GM19351 (cell line): ENCODE results near the gene AIF1L.
A peak's percentile ranks its signal among the peaks of the same experiment; 100 is the strongest.

Experiments
- ATAC-seq: cut with Tn5 transposase; IDR thresholded peaks from one replicate; pipeline ENCODE4 v1.9.1; 2021; ENCODE audit warnings: mild to moderate bottlenecking, moderate library complexity; ENCODE audit not compliant: unreplicated experiment

The AIF1L gene

DNA sequence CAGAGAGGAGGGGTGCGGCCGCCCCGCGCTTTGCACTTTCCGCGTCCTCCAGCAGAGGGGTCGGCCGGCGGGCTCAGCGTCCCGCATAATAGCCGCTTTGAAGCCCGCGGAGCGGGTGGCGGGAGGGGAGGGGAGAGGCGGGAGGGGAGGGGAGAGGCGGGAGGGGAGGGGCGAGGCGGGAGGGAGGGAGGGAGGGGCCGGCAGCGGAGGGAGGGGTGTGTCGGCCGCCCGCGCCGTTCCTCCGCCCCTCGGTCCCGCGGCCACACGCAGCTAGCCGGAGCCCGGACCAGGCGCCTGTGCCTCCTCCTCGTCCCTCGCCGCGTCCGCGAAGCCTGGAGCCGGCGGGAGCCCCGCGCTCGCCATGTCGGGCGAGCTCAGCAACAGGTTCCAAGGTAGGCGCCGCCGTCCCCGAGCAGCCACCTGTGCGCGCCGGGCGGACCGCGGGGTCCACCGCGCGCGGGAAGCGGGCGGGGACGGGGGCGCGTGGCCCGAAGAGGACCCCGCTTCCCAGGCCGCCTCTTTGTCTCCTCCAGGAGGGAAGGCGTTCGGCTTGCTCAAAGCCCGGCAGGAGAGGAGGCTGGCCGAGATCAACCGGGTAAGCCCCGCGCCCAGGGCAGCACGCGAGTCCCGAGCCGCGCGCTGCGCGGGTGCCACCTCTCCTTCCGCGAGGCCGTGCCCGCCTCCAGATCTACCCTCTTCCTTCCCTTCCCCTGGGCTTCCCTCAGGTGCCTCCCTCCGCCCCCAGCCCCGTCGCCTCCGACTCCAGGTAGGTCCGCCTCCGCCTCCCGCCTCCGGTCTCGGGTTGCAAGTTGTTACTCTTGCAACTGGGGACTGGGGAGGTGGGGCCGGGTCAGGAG is at the start of gene AIF1L:
TSS of gene AIF1L (plus strand) at position 263 of the 857 bp plus-strand sequence. CDS start at position 362, 99 bp downstream.
- no peak for ATAC-seq

DNA sequence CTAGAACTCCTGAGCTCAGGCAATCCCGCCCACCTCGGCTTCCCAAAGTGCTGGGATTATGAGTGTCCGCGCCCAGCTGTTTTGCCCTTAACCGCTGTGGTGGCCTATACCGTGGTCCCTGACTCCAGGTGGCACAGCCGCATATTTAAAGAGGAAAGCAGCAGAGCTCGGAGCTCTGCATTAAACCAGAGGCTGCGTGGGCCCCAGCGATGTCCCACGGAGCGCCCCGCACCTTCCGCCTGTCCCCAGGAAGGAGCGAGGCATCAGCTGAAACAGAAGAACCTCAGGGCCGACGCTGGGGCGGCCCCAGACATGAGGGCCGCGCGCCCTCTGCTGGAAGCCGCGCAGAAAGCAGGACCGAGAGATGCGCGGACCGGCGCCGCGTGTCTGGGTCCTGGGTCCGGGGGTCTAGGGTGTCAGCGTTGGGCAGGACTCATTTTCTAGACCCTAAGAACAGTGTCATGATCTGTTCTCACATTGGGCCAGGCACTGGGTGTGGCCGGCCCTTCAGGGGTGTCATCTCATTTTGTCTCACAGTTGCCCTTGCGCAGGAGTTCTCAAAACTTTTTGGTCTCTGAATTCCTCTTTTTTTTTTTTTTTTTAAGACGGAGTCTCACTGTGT is 49.6 kb upstream of the AIF1L start:
- ATAC-seq = peak; percentile 61

DNA sequence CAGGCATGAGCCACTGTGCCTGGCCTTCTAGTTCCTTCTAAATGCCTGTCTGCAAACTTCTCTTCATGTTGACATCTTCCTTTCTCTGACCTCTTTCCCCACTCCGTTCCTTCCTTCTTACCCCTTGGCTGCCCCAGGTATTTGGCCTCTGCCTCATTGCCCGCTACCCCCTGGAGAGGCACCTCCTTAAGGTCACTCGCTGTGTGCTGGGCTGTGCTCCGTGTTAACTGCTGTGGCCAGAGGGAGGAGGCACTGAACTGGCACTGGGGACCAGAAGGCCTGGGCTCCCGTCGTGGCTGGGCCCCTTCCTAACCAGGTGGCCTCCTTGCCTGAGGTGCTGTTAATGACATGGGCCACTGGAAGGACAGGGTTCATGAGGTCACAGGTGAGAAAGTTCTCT is 48.0 kb upstream of the AIF1L start:
- no peak for ATAC-seq

DNA sequence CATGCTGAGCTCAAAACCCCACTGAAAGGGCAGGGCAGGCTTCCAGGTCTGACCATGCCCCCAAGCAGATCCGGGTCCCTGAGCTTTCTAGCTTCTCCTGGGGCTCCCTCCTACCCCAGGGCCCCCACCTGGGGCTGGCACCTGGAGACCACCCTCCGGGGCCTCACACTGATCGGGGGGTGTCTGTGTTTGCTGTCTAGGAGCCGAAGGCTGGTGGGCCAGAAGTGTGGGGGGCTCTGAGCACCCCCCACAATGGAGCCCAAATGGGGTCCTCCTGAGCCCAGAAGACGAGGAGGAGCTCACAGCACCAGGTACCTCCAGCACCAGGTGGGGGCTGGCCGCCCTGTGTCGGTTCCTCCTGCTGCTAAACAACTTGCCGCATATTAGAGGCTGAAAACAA is 47.5 kb upstream of the AIF1L start:
- ATAC-seq = no peak

DNA sequence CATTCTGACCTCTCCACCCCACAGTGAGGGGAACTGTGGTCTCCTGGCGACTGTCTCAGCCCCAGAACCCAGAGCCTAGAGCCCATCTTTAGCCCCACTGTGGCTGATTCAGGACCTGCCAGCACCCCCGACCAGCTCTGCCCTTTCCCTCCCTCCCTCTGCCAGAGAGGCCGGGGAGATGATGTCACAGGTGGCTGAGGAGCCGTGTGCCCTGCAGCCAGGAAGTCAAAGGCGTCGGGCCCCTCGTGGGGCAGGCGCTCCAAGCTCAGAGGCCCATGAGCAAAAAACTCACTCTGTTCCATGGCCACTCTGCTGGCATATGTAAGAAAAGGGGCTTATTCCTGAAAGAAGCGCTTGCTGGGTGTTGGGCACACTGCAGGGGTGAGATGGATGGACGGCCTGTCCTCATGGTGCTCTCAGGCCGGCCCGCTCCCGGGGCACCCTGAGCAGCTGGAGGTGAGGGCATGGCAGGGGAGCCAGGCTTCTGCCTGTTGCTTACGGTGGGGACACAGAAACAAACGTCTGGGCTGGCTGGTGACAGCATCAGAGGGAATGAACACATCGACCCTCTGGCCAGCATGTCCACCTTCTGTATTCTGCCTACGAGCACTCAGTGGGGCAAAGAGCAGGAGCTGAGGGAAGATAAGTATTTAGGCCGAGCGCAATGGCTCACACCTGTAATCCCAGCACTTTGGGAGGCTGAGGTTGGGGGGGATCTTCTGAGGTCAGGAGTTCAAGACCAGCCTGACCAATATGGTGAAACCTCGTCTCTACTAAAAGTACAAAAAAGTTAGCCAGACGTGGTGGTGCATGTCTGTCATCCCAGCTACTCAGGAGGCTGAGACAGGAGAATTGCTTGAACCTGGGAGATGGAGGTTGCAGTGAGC is 46.3 kb upstream of the AIF1L start:
- ATAC-seq = no peak

DNA sequence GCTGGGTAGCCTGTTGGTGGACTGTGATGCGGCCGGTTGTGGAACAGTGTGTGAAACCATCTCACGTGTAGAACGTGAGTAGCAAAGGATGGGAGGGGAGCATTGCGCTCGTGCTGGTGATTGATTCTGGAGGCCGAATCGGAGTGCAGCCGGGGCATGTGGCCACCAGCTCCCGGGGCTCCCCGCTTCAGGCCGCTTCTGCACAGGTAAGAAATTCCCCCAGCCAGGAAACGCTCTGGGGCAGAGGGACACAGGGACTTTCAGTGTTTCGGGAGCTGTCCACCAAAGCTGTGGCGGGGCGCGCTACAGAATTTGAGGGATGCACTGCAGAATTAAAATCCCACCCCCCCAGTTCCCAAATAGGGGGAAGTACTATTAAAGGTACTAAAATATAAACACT is 45.5 kb upstream of the AIF1L start:
- no peak for ATAC-seq

DNA sequence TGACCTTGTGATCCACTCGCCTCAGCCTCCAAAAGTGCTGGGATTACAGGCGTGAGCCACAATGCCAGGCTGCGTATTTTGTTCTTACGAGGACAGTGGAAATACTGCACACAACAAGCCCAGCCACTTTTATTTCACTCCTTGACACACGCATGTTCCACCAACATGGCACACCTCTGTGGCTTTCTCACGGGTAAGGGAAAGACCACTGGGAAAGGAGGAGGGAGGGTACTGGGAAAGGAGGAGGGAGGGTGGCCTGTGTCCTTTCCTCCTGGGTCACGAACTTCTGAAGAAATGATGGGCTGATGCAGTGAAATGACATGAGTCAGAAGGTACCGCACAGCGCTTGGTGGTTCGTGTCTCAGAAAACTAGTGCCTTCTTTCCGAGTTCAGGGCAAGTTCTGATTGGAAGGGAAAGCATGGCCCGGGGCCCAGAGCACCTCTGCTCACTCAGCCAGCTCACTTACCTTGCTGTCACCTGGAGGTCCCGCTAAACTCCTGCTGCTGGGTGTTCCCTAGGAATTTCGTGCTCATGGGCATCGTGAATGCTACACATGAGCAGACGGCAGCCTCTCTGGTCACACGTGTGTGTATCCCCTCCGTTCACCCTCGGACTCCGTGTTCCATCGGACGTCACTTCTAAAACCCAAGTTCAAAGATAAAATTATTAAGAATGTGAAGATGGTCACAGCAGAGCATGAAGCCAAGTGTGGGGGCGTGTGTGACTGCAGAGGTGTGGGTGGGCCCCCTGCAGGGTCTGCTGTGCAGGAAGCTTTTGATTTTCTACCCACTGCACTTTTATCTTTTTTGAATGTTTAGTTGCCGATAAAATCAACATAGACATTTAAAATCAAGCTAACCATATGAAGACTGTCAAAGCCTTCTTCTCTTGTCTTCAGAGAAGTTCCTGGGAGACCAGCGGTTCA is 44.5 kb upstream of the AIF1L start:
- ATAC-seq = no peak

DNA sequence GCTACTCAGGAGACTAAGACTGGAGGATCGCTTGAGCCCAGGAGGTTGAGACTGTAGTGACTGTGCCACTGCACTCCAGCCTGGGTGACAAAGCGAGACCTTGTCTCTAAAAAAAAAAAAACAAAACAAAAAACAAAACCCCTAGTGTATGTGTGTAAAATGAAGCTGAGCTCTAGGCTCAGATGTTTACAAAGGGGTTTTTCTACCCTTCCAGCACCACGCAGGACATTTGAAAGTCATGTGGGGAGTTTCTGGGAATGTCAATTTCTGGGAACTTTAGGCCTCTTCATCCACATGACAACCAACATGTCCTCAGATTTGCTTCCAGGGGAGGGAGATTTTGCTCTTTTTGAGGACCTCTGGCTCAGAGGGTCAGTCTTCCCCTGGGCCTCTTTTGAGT is 42.4 kb upstream of the AIF1L start:
- ATAC-seq = no peak

DNA sequence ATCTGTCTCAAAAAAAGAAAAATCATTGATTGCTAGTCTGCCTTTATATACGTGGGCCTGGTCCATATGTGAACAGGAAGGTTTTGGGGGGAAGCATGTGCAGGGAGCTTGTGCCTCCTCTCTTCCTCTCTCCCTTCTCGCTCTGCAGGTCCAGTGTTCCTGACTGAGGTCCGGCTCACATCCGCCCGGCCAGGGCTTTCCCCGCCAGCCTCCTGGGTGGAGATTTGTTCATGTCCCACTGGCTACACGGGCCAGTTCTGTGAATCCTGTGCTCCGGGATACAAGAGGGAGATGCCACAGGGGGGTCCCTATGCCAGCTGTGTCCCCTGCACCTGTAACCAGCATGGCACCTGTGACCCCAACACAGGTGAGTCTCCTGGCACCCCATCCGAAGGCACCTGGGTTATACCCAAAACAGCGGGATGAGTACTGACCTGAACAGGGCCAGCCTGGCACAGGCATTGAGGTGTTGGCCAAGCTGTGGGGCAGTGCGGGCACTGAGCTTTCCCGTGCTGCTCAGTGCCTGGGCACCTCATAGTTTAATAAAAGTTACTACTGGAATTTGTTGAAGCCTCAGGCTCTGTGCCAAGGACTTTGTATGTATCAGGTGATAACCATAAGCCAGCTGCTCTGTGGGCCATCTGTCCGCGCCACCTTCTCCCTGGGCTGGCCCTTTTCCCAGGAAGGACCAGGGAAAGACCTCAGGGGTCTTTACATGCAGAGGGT is 39.4 kb upstream of the AIF1L start:
- no peak for ATAC-seq

DNA sequence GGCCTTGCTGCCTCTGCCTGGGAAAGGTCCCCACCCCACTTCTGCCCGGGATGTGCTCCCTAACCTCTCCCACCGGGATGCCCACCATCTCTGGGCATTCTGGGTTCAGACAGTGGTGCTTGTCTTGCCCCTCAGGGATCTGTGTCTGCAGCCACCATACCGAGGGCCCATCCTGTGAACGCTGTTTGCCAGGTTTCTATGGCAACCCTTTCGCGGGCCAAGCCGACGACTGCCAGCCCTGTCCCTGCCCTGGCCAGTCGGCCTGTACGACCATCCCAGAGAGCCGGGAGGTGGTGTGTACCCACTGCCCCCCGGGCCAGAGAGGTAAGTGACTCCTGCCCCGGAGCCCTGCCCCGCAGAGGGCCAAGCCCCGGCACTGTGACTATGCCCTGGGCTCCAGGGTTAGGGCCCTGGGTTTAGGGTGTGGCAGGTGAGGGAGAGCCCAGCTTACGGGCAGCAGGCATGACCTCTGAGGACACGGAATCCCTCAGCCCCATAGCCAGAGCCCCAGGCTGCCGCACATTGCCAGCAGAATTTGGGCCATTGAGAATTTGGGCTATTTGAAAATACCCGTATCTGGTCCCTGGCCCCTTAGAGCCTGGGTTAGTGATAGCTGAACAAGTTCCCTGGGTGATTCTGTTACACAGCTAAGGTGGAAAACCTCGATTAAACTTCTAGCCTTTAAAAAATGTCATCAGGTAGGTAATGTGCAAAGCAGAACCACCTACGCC is 35.3 kb upstream of the AIF1L start:
- no peak for ATAC-seq

DNA sequence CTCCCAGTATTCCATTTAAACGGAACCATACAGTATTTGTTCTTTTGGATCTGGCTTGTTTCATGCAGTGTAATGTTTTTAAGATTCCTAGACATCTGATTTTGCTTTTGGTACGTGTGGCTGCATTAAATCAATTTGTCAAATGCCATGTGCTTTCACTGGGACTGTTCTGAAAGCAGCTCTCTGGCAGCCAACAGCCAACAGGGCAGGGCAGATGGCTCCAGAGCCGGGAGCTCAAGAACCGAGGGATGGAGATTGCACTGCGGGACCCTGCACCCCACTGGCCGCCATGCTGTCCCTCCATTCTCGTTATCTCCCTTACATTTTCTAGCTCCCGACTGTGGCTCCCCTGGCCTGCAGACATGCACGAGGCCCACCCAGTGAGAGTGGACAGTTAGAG is 33.4 kb upstream of the AIF1L start:
- ATAC-seq = no peak

DNA sequence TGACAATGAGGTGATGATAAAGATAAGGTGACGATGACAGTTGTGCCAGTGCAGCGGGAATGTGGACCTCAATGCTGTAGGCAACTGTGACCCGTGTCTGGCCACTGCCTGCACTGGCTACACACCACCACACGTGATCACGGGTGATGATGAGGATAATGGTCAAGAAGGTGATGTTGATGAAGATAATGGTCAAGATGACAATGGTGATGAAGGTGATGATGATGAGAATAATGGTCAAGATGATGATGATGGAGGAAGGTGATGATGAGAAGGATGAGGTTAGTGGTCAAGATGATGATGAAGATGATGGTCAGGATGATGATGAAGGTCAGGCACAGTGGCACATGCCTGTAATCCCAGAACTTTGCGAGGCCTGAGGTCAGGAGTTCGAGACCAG is 30.7 kb upstream of the AIF1L start:
- ATAC-seq = no peak

DNA sequence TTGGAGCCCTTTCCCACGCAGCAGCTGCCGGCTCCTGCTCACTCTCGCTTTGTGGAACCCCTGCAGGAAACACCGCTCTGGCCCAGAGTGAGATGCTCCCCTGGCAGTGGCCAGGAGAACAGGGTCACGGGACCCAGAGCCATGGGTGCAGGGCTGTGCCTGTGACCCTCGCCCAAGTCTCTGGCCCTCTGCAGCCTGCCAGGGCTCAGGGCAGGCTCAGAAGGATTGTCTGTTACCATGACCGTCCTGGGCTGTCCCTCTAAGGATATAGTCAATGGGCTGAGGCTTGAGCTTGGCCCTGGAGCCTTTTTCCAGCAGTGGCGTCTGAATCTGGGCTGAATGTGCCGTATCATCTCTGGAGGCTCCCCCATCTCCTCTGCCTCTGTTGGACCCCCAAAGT is 28.7 kb upstream of the AIF1L start:
- no peak for ATAC-seq

DNA sequence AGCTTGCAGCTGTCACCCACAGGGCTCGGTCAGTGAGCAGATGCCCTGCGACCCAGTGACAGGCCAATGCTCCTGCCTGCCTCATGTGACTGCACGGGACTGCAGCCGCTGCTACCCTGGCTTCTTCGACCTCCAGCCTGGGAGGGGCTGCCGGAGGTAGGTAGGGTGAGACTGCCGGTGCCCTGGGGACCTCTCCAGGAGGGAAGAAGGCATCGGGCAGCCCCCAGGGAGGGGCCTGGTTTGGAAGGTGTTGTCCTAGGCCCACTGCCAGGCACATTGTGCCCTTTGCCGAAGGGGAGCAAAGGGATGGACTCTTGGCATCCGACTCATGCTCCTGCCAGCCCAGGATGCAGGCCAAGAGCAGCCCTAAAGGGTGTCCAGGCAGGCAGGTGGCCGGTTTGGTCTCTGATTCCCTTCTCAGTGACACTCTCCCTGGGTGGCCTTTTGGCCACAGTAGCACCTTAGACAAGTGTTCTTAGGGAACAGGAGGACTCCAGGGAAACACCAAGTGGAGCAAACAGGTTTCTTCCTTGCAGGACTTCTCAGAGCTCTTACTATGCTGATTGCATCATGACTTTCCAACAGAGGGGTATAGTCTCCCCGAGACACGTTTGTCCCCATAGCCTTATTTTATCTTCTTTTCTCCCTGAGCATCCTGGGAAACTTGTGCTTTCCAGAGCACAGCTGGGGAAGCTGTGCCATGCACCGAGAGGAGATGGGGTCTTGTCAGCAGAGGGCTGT is 28.1 kb upstream of the AIF1L start:
- ATAC-seq = no peak

DNA sequence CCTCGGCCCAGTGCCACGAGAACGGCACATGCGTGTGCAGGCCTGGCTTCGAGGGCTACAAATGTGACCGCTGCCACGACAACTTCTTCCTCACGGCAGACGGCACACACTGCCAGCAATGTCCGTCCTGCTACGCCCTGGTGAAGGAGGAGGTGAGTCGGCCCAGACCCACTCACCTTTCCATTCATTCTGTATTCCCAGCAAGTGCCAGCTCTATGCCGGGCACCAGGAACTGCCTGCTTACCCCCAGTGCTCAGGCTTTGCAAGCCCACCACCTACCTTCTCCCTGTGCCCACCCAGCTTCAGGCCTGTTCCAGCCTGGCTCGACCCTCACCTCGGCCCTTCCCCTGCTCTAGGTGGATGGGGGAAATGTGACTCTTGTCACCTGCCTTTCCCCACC is 26.6 kb upstream of the AIF1L start:
- no peak for ATAC-seq

DNA sequence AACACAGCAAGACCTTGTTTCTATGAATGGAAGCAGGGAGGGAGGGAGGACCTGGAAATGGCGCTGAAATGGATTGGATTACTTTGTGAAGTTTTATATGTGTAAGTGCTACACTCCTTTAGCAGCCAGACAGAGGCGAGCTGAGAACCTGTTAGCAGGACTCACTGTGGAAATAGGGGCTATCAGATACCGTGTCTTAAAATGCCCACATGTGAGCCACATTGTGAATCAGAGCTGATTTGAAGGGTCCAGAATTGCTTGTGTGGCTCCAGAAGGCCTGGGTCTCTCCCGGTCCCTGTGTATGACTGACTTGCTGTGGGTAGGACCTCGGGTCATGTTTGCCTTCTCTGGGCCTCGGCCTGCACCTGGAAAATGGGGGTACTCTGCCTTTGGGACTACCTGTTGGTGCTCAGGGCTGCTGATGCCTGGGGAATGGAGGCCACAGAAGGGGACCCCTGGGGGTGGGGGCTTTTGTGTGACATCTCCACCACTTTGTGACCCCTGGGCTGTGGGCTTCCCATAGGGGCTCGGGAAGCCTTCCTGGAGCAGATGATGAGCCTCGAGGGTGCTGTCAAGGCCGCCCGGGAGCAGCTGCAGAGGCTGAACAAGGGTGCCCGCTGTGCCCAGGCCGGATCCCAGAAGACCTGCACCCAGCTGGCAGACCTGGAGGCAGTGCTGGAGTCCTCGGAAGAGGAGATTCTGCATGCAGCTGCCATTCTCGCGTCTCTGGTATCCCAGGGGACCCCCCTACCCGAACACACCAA is 24.0 kb upstream of the AIF1L start:
- no peak for ATAC-seq

DNA sequence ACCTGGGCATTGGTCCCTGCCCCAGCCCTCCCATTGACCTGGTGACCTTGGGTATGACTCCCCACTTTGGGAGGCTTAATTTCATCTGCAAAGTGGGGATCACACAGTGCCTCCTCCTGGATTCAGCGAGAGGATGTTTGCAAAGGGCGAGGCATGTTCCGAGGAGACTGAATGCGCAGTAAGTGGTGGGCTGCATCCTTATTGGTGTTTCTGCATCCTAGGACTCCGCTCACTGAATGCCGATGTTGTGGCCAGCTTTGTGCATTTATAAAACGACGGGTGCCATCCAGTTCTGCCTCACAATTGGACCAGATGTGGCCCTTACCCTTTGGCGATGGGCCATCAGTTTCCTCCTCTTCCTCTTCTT is 23.5 kb upstream of the AIF1L start:
- ATAC-seq = no peak
